HL-60 (cell line): ENCODE measurements around the gene PON3.

Experiments
- POLR2AphosphoS5 ChIP-seq: IDR thresholded peaks from 2 replicates; pipeline ENCODE4 v1.6.1; 2012; ENCODE audit warnings: low read depth
- TF ChIP-seq, protein P1 (sequence below): IDR thresholded peaks from one replicate; pipeline ENCODE4 v1.5.1; 2011; ENCODE audit warnings: low read length, control low read depth, inconsistent platforms; ENCODE audit not compliant: insufficient read depth
- TF ChIP-seq, protein P2 (sequence below): IDR thresholded peaks from 2 replicates; pipeline ENCODE4 v1.6.1; 2012; ENCODE audit warnings: low read depth; ENCODE audit not compliant: insufficient replicate concordance

DNA sequence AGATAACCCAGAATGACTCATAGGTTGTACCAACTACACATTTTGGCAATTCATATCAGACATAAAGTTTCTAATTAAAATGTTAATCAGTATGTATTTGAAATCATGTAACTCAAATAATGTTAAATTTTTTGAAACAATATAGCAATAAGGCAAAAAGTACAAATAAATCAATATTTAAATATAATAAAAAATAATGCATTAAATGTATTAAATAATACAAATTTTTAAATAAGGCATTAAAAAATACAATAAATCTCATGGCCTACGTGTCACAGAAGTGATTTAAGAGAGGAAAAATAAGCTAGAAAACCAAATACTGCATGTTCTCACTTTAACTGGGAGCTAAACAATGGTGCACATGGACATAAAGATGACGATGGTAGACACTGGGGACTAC is 29.5 kb upstream of the PON3 start:
- TF ChIP-seq, protein P1, sequence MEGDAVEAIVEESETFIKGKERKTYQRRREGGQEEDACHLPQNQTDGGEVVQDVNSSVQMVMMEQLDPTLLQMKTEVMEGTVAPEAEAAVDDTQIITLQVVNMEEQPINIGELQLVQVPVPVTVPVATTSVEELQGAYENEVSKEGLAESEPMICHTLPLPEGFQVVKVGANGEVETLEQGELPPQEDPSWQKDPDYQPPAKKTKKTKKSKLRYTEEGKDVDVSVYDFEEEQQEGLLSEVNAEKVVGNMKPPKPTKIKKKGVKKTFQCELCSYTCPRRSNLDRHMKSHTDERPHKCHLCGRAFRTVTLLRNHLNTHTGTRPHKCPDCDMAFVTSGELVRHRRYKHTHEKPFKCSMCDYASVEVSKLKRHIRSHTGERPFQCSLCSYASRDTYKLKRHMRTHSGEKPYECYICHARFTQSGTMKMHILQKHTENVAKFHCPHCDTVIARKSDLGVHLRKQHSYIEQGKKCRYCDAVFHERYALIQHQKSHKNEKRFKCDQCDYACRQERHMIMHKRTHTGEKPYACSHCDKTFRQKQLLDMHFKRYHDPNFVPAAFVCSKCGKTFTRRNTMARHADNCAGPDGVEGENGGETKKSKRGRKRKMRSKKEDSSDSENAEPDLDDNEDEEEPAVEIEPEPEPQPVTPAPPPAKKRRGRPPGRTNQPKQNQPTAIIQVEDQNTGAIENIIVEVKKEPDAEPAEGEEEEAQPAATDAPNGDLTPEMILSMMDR = no peak
- TF ChIP-seq POLR2AphosphoS5 = no peak
- TF ChIP-seq, protein P2, sequence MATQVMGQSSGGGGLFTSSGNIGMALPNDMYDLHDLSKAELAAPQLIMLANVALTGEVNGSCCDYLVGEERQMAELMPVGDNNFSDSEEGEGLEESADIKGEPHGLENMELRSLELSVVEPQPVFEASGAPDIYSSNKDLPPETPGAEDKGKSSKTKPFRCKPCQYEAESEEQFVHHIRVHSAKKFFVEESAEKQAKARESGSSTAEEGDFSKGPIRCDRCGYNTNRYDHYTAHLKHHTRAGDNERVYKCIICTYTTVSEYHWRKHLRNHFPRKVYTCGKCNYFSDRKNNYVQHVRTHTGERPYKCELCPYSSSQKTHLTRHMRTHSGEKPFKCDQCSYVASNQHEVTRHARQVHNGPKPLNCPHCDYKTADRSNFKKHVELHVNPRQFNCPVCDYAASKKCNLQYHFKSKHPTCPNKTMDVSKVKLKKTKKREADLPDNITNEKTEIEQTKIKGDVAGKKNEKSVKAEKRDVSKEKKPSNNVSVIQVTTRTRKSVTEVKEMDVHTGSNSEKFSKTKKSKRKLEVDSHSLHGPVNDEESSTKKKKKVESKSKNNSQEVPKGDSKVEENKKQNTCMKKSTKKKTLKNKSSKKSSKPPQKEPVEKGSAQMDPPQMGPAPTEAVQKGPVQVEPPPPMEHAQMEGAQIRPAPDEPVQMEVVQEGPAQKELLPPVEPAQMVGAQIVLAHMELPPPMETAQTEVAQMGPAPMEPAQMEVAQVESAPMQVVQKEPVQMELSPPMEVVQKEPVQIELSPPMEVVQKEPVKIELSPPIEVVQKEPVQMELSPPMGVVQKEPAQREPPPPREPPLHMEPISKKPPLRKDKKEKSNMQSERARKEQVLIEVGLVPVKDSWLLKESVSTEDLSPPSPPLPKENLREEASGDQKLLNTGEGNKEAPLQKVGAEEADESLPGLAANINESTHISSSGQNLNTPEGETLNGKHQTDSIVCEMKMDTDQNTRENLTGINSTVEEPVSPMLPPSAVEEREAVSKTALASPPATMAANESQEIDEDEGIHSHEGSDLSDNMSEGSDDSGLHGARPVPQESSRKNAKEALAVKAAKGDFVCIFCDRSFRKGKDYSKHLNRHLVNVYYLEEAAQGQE = no peak
